M059J (cell line): Measurements from ENCODE around the gene GPSM1. TPM values are rescaled to one million over a fixed set of nuclear protein-coding genes. Genes with fewer than 3 reads are reported as not detected.

Source experiments
- total RNA-seq: library from RNA; depleted of rRNA; stranded (reverse); fragments of >200 nt; shearing (Covaris generic); gene quantifications from 2 replicates; pipeline ENCODE4 v1.2.3, GENCODE V29; 2014; rRNA removed

The GPSM1 gene
- total RNA-seq, 1 experiment from 2014 or later = 12.5 TPM

Other genes with a start within 250 kb of the GPSM1 start
- gene NACC2, start 232.2 kb upstream of the GPSM1 start, total RNA-seq = 4.2 and 9.8 TPM in 2 replicates
- 23.5 and 36.9 TPM in 2 replicates for gene TMEM250, start 208.7 kb upstream of the GPSM1 start, total RNA-seq
- gene LHX3, start 122.4 kb upstream of the GPSM1 start, total RNA-seq = not detected in 2 replicates
- 7.1 and 20.1 TPM in 2 replicates for gene QSOX2, start 81.7 kb upstream of the GPSM1 start, total RNA-seq
- not detected in 2 replicates for gene CCDC187, start 23.4 kb upstream of the GPSM1 start, total RNA-seq
- gene DNLZ, start 36.2 kb downstream of the GPSM1 start, total RNA-seq = 35.9 and 56.6 TPM in 2 replicates
- gene CARD9, start 46.1 kb downstream of the GPSM1 start, total RNA-seq = 0.05 and 0.12 TPM in 2 replicates
- 3.0 and 8.1 TPM in 2 replicates for gene SNAPC4, start 72.6 kb downstream of the GPSM1 start, total RNA-seq
- 42.3 and 64.2 TPM in 2 replicates for gene ENTR1, start 83.1 kb downstream of the GPSM1 start, total RNA-seq
- 41.4 and 88.7 TPM in 2 replicates for gene PMPCA, start 83.1 kb downstream of the GPSM1 start, total RNA-seq
- 7.6 TPM in 2 replicates for gene INPP5E, start 112.3 kb downstream of the GPSM1 start, total RNA-seq
- 20.7 and 42.6 TPM in 2 replicates for gene SEC16A, start 155.5 kb downstream of the GPSM1 start, total RNA-seq
- 6.4 and 12.1 TPM in 2 replicates for gene NOTCH1, start 218.5 kb downstream of the GPSM1 start, total RNA-seq